ENCODE data around the gene AMOTL2.

AMOTL2 gene

DNA sequence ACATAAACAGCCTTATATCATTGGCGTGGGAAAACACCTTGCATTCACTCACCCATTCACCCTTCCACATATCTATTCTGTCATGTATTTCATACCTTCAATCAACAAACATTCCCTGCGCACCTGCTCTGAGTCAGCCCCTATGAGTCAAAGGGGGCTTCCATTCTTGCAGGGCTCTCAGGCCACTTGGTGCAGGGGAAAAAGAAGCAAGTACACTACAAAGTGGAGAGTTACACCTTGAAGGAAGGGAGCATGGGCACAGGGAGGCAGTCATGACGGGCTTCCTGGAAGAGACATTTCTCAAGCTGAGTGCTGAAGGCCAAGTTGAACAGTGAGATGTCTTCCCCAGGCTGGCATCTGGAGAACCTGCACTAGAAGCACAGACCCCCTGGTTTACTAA lies 4.6 kb upstream of the AMOTL2 start:
- DNase-seq (ENCODE audit: low read depth): no peak

DNA sequence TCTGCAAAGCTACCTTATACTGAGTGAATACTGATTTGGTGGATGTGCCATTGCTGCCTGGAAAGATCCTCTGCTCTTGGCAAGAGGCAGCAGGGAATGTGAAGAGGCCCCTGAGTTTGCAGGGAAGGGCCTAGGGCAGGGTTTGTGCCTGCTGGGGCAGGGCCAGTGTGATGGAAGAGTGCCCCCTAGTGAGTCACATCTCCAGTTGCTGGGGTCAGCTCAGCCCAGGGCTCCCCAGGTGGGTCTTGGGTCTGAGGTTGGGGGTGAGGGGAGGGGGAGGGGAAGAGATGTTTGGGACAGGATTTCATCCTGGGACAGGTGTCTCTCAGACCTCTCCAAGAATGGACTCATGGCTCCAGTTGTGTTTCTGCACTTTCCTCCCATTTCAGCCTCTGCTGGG lies 4.1 kb upstream of the AMOTL2 start:
- no peak for DNase-seq (ENCODE audit: low read depth)

DNA sequence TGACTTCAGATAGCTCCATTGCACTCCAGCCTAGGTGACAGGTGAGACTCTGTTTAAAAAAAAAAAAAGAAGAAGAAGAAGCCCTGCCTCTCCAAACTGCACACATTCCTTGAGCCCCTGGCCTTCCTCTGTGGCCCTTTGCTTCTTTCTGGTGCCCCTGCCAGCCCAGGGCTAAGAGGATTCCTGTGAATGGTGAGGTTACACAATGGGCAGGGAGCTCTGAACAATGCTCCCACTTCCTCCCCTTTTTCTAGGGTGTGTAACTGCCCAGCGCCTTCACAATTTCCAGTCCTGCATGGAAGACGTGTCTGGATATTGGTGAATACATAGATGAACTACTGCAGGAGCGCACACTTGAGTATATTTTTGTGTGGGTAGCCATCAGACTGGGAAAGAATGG lies 3.6 kb upstream of the AMOTL2 start:
- no peak for DNase-seq (ENCODE audit: low read depth)

DNA sequence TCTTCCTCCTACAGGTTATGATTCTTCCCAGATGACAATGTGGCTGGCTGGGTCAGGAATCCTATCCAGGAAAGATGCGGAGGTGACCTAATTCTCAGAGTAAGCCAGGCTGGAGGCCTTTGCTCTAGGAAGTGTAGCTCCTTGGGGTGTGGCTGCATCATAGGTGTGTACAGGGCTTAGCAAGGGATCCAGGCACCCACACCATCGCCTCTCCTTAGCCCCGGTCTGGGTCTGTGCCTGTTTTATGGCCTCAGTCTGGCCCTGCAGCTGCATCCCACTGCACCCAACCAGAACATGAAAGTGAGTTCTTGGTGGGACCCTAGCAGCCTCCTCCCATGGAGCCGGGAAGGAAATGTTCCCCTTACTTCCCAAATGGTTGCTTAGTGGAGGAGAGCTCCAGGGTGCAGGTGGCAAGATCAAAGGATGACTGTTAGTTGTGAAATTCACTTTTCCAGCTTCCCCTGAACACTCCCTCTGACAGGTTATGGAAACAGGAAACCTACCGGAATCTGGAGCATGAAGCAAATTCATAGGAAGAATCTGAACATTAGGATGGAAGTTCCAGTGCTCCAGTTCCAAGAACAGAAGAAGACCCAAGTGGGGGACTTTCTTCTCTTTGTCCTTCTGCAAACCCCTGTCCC lies 2.7 kb upstream of the AMOTL2 start:
- no peak for DNase-seq (ENCODE audit: low read depth)

DNA sequence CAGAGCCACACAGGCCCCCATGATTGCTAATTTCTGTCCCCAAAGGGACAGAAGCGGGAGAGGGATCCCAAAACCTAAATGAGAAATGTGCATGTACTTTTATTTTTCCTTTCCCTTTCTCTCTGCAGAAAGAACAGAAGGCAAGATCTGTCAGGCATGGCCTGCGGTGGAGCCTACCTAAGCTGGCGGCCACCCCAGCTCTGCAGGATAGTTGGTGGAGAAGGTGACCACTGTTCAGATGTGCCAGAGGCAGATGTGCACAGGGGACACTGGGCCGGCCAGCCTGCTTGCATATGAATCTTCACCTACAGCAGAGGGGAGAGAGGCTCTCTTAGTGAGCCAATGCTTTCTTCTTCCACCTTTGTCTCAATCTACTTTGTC lies 2.1 kb upstream of the AMOTL2 start:
- no peak for DNase-seq (ENCODE audit: low read depth)

DNA sequence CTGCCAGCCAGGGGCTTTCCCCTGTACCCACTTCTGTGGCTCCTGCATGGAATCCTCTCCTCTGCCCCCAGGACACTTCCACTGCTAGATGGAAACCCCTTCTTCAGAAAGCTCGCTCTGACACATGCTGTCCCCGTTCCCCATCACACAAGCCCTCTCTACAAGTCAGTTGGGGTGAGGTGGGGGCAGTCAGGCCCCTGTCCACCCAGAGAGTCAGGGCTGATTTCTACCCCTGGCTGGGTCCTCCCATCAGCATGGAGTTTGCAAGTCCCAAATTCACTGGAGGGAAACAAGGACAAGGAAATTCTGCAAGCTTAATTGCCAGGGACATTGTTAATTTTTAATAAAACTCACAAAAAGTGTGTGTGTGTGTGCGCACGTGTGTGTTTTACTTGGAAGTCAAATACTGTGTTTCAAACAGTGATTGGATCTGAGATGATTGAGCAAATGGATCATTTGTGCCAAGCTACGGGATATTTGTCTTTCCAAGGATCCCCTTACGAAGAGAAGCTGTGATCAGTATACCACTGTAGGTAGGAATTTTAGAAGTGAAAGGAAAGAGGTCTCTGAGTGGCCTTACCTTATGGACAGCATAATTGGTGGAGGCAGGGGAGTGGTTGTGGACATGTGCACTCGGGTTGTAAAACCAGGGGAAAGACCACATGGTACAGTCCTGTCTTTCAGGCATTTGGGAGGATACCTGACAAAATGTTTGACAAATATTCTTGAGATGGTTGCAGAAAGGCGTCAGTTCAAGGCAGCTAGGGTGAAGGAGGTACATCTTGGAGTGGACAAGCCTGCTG lies 1.5 kb upstream of the AMOTL2 start:
- no peak for DNase-seq (ENCODE audit: low read depth)

DNA sequence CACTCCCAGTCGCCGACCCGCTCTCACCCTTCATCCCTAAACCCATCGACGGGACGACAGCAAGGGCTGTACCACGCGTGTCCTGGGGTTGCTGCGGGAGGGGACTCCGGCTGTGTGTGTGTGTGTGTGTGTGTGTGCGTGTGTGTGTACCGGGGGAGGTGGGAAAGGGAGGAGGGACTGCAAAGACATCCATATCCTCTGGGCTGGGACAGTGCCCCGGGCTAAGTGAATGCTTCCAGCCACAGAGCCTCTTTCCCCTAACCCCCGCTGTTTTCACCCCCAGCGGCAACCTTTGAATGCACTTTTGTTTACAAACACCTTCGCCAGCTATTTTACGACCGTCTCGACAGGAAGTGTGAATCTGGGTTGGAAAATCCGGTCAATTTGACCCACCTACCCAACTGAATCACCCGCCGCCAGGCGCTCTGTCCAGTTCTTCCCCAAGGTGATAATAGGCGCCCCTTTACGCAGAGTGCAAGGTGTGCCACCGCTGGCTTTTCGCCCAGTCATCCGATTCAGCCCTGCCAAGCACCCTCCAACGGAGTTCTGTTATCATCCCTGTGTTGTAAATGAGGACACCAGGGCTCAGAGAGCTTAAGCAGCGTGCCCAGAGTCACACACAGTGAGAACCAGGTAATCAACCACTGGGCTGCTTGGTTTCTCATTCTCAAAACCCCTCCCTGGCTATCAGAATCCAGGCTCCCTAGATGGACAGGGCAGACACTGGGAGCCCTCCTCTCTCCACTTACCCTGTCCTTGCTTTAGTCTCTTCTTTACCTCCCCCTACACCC lies 739 bp upstream of the AMOTL2 start:
- no peak for DNase-seq (ENCODE audit: low read depth)

DNA sequence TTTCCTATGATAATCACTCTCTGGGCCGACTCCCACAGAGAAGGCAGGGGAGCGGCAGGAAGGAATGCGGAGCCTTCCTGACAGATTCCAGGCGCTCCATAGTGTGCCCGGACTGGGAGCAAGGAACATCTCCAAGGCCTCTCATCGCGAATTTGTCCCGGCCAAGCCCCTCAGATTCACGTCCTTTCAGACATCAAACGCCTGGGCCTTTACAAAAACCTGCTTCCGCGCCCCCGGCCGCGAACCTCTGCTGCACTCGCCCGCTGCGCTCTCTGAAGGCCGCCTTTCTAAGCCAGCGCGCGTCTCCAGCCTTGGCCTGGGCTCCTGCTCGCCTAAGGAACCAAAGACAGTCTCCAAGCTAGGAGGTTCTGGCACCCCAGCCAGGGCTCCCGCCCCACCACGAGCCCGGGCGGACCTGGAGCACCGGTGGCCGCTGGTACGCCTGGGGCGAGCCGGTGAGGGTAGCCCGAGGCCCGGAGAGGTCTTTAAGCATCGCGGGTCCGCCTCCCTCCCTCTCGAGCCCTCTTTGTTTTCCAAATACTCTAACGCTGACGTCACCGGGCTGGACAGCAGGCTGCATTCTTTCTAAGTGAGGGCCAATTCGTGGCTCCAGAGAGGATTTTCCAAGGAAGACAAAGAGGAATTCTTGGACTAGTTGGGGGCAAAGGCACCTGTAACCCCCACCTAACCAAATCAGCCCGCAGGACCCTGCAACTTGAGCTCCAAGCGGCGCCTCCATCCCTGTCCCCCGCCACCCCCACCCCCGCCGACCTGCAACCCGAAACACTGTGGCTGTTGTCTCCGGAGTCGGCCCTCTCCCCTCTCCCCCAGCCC lies 759 bp downstream of the AMOTL2 start:
- DNase-seq (ENCODE audit: low read depth): peak; percentile 73

DNA sequence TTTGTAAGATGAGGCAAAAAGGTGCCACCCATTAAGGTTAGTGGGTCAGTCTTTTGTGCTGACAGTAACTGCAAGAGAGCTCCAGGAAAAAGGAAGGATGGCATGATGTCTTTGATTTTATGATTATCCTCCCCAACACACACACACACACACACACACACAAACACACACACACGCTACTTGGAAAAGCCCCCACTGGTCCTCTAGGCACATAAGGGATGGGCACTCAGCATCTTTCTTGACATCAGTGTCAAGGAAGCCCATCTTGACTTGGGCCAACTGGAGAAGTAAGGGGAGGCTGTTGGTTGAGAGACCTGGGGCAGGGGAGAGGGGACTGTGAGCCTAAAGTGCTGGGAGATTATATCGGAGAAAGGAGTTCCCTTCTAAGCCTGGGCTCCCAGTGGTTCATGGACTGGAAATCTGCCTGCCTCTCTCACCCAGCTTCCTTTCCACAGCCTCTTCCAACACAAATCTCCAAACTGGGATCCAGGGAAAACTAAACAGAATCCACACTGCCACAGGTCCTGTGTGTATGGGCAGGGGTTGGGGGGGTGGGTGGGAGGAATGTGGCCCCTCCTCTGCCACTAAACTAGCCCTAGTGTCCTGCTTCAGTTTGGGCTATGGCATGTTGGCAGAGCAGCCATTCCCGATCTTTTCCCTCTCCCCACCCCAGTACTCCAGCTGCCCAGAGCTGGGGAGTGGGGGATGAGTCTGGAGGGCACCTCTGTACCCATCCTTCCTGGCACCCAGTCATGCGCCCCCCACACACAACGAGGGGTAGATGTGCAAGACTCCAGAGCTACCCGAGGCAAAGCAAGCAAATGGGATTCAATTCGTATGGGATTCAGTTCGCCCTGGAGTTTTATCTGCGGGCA lies 1.6 kb downstream of the AMOTL2 start:
- DNase-seq (ENCODE audit: low read depth): no peak

DNA sequence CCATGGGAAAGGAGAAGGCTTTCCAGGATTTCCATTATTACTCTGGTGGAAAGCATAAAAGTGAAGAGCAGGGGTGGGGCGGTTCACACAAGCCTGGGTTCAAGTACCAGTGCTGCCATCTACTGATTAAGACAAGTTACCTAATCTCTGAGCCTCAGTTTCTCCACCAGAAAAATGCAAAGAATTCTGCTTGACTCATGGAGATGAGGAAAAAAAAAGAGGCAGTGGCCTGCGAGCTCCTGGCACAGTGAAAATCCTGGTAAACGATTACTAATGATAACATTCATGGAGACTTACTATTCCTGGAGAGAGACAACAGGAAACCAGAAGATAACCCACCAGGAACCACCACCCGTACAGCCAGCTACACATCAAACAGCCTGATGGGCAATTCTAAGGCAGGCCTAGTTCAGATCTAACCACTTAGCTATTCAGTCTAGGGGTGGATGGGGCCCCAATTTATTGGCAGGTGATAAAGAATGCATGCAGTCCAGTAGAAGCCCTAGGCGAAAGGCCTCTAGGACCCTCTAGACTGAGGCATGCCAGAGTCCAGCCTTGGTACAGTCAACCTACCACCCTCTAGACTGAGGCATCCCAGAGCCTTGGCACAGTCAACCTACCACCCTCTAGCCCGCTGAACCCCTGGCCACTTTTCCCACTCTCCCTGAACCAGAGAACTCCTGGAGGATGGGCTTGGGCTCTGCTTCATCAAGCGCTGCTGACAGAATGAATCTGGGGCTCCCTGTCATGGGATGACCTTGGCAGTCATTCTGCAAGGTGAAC lies 2.5 kb downstream of the AMOTL2 start:
- DNase-seq (ENCODE audit: low read depth): no peak

DNA sequence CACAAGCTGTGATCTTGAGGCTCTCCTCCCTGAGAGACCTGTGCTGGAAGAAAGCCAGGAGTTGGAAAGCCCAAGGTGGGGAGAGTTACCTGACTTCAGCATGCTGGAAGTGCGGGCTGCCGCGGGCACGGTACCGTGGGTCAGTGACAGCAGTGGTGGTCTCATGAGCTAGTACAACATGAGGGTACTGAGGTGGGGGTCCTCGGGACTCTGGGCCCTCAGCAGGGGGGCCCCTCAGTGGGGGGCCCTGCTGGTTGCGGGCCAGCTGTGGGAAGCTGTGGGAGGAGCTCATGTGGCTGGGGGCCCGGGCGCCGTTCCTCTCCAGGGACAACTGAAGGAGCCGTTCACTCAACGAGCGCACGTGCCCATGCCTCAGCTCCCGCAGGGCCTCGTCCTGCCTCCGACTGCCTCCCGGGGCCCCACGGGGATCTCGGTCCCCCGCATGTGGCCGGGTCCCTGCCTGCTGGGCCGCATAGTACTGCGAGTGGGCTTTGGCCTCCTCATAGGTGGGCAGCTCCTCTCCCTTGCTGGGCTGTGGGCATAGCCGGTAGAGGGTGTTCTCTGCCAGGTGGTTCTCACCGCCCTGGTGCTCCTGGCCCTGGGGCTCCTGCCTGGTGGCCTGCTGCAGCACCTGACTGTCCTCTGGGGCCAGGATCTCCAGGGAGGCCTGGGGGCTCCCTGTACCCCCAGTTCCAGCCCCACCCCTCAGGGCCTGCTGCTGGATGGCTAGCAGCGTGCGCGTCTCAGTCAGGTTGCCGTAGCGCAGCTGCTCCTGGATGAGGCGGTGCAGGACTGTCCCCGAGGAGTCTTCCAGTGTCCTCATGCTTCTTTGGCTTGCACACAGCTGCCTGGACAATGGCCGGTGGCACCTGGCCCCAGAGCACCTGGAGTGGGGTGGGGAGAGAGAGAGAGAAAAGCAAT lies 3.4 kb downstream of the AMOTL2 start:
- DNase-seq (ENCODE audit: low read depth): no peak

DNA sequence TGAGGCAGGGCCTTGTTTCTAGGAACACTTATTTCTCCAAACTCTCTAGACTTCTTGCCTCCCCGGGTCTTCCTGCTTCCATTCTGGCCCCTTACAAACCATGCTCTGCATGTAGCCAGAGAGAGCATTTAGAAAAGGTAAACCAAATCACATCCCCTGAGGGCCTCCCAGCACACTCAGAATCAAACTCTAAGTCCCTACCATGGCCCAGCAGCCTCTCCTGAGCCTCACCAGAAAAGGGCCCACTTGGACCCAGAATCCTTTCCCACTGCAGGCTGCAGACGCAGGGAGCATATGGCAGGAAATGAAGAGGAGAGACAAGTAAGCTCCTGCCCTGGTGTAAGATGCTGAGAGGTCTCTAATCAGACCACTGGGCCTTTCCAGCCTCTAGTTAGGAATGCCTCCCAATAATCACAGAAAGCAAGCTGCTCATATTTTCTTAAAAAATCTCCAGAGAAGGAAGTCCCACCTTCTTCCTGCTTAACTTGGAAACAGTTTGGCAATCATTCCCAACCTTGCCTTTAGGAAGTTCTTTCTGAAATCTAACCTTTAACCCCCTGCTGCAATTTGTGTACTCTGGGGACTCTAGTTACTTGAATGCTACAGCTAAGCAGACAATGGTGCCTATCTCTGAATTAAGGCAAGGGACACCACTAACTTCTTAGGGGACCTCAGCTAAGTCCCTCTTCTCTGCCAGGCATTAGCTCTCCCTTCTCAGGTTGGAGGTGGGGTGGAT lies 4.2 kb downstream of the AMOTL2 start:
- DNase-seq (ENCODE audit: low read depth): no peak

DNA sequence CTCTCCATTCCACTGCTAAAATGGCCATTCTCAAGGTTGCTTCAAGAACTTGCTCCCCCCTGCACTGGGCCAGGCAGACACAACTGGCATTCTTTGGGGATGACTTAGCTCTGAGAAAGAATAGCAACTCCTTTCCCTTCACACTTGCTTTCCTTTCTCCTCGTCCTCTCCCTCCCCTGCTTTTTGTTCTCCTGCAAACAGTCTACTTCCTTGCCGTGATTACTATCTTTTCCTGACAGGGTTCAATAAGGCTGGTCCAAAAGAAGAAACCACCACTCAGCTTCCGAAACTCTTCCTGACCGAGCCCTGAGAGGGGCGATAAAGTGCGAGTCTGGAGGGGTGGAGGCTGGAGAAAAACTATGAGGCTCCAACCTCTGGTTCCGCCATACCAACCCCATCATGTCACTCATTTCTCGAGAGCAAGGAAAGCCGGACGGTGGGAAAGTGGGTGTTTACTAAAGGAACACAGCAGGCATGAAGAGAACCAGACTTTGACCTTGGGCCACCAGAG lies 5.0 kb downstream of the AMOTL2 start:
- DNase-seq (ENCODE audit: low read depth): peak; percentile 55

DNA sequence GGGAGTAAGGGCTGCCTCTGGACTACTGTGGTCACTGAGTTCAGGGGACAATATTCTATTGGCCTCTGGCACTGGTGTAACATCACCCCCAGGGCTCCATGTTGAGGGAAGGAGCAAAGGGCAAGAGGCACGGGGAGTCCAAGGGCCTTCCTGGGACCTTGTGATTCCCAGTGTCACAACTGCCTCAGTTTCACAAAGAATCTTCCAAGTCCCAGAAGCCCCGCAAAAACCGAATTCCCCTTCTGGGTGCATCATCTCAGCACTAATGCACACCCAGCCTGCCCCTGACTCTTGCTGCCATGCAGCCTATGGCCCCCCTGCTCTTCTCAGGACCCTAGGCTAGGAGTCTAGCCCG lies 5.5 kb downstream of the AMOTL2 start:
- no peak for DNase-seq (ENCODE audit: low read depth)

DNA sequence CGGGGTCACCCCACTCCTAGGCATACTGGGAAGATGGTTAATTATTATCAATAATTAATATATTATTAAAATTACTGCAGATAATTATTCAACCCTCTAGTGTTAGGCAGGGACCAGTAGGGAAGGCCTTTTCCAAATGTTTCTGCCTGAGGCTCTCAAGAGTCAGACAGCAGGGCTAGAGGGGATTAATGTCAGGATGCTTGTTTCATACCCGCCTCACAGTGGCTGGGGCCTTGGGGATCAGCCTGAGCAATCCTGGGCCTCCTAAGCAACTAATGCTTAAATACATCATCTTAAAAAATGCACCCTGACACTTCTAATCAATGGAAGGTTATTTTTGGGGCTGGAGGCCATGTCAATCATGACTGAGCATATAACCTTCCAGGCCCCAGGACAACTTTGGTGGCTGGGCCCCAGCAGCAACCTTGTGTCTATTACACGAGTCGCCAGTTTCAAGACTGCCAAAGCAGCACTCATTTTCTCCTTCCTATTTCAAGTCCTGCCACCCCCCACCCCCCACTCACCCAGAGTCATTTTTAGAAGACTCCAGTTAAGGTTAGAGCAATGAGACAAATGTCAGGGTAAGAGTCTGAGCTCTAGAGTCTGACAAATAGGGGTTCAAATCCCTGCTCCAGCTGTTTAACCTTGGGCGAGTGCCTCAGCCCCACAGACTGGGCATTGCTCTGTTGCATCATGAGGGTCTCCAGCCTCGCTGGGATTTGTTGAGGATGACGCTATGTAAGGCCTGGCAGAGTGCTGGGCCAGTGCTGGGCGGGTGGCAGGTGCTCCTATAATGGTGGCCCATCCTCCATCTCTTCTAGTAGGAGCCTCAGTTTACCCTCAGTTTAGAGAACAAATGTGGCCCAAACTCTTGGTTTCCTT lies 6.1 kb downstream of the AMOTL2 start:
- no peak for DNase-seq (ENCODE audit: low read depth)

DNA sequence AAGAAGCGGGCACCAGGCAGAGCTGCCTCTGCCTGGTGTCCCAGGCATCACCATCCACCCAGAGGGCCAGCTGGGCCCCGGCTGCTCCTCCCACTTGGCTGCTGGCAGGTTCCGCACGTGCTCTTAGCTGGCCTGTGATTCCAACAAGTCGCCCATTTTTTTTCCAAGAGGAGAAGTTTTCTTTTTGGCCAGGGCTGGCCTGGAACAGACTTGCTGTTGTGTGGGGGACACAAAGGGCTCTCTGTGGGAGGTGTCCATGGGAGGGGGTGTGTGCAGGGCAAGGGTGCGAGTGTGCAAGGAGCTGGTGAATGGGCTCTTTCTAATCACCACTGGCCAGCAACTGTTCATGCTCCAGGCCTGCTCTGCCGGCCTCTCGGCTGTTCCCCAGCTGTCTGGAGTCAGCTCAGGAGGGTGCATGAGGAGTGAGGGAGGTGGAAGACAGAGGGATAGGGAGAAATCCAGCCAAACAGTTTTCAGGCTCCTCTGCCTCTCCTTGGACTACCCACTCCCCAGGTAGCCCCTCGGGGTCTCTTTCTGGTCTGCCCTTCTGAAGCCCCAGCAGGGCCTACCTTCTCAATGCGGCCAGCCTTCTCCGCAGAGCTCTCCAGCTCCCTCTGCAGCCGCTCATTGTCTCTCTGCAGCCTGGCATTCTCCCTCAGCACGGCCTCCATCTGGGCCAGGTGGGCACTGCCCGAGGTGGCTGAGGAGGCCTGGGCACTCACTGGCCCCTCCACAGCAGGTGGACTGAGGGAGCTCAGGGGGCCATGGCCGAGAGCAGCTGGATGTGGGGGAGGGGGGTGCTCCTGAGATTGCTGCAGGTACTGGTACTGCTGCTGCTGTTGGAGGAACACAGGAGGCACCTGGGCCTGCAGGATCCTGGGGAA lies 7.1 kb downstream of the AMOTL2 start:
- no peak for DNase-seq (ENCODE audit: low read depth)
